ENCODE data around the gene LDLRAP1.

DNA sequence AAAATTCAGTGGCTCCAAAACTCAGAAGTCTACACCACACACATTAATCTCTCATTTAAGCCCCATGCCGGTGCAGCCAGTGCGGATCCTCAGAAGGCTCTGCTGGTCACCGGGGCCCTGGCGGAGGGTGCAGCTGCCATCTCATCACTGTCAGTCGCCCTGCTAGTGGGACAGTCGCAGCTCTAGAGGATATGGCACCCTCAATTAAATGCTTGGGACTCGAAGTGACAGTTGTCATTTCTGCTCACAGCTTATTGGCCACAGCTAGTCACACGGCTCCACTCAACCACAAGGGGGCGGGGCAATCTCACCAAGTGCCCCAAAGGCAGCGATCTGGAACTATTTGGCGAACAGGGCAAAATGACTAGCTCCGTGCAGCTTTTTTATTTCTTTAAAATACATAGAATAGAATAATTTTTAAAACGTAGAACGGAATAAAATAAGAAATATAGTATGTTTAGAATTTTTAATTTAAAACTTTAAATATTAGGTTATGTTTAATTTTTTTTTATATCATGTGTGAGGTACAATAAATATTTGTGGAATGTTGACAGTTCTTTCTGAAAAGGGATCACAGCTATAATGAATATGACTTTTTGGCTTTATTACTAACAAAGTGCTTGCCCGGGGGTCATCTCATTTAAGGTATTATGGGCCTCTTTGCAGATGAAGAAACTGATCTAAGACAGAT lies 65.2 kb downstream of the LDLRAP1 start:
- TF ChIP-seq CTCF (IDR thresholded peaks at IDR 0.05) (peak; percentile 34 to 71 (median 58)), EP300 (IDR thresholded peaks at IDR 0.05) (no peak), POLR2A (IDR thresholded peaks at IDR 0.05) (no peak)

Data from upper lobe of left lung (tissue), 4 donors.